HepG2 (cell line): Measurements from ENCODE around the gene KARS1. TPM values are rescaled to one million over a fixed set of nuclear protein-coding genes. Genes with fewer than 3 reads are reported as not detected.
A peak's percentile ranks its signal among the peaks of the same experiment; 100 is the strongest.

ENCODE experiments used
- BORCS8-MEF2B ChIP-seq: sonication (generic); formaldehyde crosslinking; IDR thresholded peaks from 2 replicates; pipeline ENCODE4 v1.8.0; 2022; ENCODE audit warnings: mild to moderate bottlenecking, missing genetic modification reagents
- FOSL1 ChIP-seq: sonication (generic); formaldehyde crosslinking; IDR thresholded peaks from 2 replicates; pipeline ENCODE4 v1.9.0; 2021; ENCODE audit warnings: missing genetic modification reagents, borderline replicate concordance
- GZF1 ChIP-seq: sonication (generic); formaldehyde crosslinking; IDR thresholded peaks from 2 replicates; pipeline ENCODE4 v1.5.1; 2020; ENCODE audit warnings: mild to moderate bottlenecking, missing genetic modification reagents
- JARID2 ChIP-seq: sonication (generic); formaldehyde crosslinking; IDR thresholded peaks from 2 replicates; pipeline ENCODE4 v1.8.1; 2023; ENCODE audit warnings: missing genetic modification reagents, inconsistent platforms; ENCODE audit not compliant: insufficient replicate concordance
- MEIS1 ChIP-seq: sonication (generic); formaldehyde crosslinking; IDR thresholded peaks from 2 replicates; pipeline ENCODE4 v1.9.0; 2021; ENCODE audit warnings: mild to moderate bottlenecking, missing genetic modification reagents, moderate library complexity, borderline replicate concordance
- PHB2 ChIP-seq: fragments of 450-650 bp; IDR thresholded peaks from 2 replicates; pipeline ENCODE4 v1.6.1; 2018; ENCODE audit not compliant: partially characterized antibody
- POLR2AphosphoS5 ChIP-seq: IDR thresholded peaks from 2 replicates; pipeline ENCODE4 v1.6.1; 2012; ENCODE audit warnings: low read depth, low read length
- SIX1 ChIP-seq: sonication (generic); formaldehyde crosslinking; IDR thresholded peaks from 2 replicates; pipeline ENCODE4 v1.4.0; 2020; ENCODE audit warnings: missing genetic modification reagents, borderline replicate concordance
- SMAD3 ChIP-seq: sonication (generic); formaldehyde crosslinking; IDR thresholded peaks from 2 replicates; pipeline ENCODE4 v1.4.0; 2020; ENCODE audit warnings: missing genetic modification reagents
- TAF15 ChIP-seq: fragments of 200-400 bp; formaldehyde crosslinking; IDR thresholded peaks from one replicate; pipeline ENCODE4 v1.6.1; 2018; ENCODE audit warnings: mild to moderate bottlenecking, low read depth, low read length; ENCODE audit not compliant: poor library complexity, severe bottlenecking
- TRIM24 ChIP-seq: sonication (generic); formaldehyde crosslinking; IDR thresholded peaks from 2 replicates; pipeline ENCODE4 v1.8.0; 2022; ENCODE audit warnings: mild to moderate bottlenecking, missing genetic modification reagents
- ZBTB20 ChIP-seq: sonication (generic); formaldehyde crosslinking; IDR thresholded peaks from 2 replicates; pipeline ENCODE4 v1.8.1; 2023; ENCODE audit warnings: missing genetic modification reagents, low read depth, mild to moderate bottlenecking, borderline replicate concordance
- ZBTB38 ChIP-seq: sonication (generic); formaldehyde crosslinking; IDR thresholded peaks from 2 replicates; pipeline ENCODE4 v1.5.1; 2020; ENCODE audit warnings: mild to moderate bottlenecking, missing genetic modification reagents
- ZFP82 ChIP-seq: sonication (generic); formaldehyde crosslinking; IDR thresholded peaks from 2 replicates; pipeline ENCODE4 v1.5.1; 2020; ENCODE audit warnings: mild to moderate bottlenecking, missing genetic modification reagents, borderline replicate concordance
- ZMYM2 ChIP-seq: sonication (generic); formaldehyde crosslinking; IDR thresholded peaks from 2 replicates; pipeline ENCODE4 v1.8.0; 2022; ENCODE audit warnings: mild to moderate bottlenecking, missing genetic modification reagents
- ZNF225 ChIP-seq: sonication (generic); formaldehyde crosslinking; IDR thresholded peaks from 2 replicates; pipeline ENCODE4 v1.4.0; 2020; ENCODE audit warnings: mild to moderate bottlenecking, missing genetic modification reagents
- ZNF496 ChIP-seq: sonication (generic); formaldehyde crosslinking; IDR thresholded peaks from 2 replicates; pipeline ENCODE4 v1.8.1; 2023; ENCODE audit warnings: mild to moderate bottlenecking, moderate library complexity, missing genetic modification reagents; ENCODE audit not compliant: insufficient replicate concordance
- ZNF530 ChIP-seq: sonication (generic); formaldehyde crosslinking; IDR thresholded peaks from 2 replicates; pipeline ENCODE4 v1.5.0; 2020; ENCODE audit warnings: low read depth, mild to moderate bottlenecking, missing genetic modification reagents
- ZNF562 ChIP-seq: sonication (generic); formaldehyde crosslinking; IDR thresholded peaks from 2 replicates; pipeline ENCODE4 v1.8.0; 2022; ENCODE audit warnings: missing genetic modification reagents, borderline replicate concordance
- ZNF644 ChIP-seq: IDR thresholded peaks from 2 replicates; pipeline ENCODE4 v1.6.1; 2016; ENCODE audit warnings: low read depth
- ZNF761 ChIP-seq: sonication (generic); formaldehyde crosslinking; conservative IDR thresholded peaks from 2 replicates; pipeline ENCODE4 v1.4.0; 2020; ENCODE audit warnings: mild to moderate bottlenecking, missing genetic modification reagents
- ZNF777 ChIP-seq: sonication (generic); formaldehyde crosslinking; IDR thresholded peaks from 2 replicates; pipeline ENCODE4 v1.4.0; 2020; ENCODE audit warnings: missing genetic modification reagents
- polyA plus RNA-seq, 8 experiments: library from polyadenylated mRNA; depleted of rRNA in 3 of 8; stranded (reverse) in 7 of 8; unstranded in 1 of 8; fragments of >200 nt; fragmentation: Illumina TruSeq in 4 of 8; extraction: Trizol in 4 of 8; gene quantifications; 2 replicates each; pipeline versions ENCODE4 v1.2.1 to v1.2.3, GENCODE V29; 2011 to 2016; ENCODE audit warnings: low read depth in 4 of 8, missing spikeins in 1 of 8, mixed read lengths in 1 of 8; ENCODE audit not compliant: insufficient read depth in 1 of 8
- total RNA-seq, 5 experiments: library from RNA; depleted of rRNA; stranded (reverse); fragments of >200 nt; fragmentation: Illumina TruSeq; extraction: Trizol; gene quantifications; 2 replicates each; pipeline ENCODE4 v1.2.3, GENCODE V29; 2016; ENCODE audit warnings: low read depth in 1 of 5
- TF ChIP-seq, protein P1 (sequence below): sonication (generic); formaldehyde crosslinking; IDR thresholded peaks from 2 replicates; pipeline ENCODE4 v1.4.0; 2020; ENCODE audit warnings: mild to moderate bottlenecking, missing genetic modification reagents
- TF ChIP-seq, protein P2 (sequence below): sonication (generic); formaldehyde crosslinking; IDR thresholded peaks from 2 replicates; pipeline ENCODE4 v1.5.0; 2020; ENCODE audit warnings: missing genetic modification reagents, mild to moderate bottlenecking, borderline replicate concordance
- TF ChIP-seq, protein P3 (sequence below): sonication (generic); formaldehyde crosslinking; IDR thresholded peaks from 2 replicates; pipeline ENCODE4 v1.4.0; 2020; ENCODE audit warnings: missing genetic modification reagents

KARS1 gene
- total and polyA plus RNA-seq, 2 of the 13 experiments (the other 11 are each of a cell fraction or from before 2014, with no cell fraction given) = 141 to 276 TPM

DNA sequence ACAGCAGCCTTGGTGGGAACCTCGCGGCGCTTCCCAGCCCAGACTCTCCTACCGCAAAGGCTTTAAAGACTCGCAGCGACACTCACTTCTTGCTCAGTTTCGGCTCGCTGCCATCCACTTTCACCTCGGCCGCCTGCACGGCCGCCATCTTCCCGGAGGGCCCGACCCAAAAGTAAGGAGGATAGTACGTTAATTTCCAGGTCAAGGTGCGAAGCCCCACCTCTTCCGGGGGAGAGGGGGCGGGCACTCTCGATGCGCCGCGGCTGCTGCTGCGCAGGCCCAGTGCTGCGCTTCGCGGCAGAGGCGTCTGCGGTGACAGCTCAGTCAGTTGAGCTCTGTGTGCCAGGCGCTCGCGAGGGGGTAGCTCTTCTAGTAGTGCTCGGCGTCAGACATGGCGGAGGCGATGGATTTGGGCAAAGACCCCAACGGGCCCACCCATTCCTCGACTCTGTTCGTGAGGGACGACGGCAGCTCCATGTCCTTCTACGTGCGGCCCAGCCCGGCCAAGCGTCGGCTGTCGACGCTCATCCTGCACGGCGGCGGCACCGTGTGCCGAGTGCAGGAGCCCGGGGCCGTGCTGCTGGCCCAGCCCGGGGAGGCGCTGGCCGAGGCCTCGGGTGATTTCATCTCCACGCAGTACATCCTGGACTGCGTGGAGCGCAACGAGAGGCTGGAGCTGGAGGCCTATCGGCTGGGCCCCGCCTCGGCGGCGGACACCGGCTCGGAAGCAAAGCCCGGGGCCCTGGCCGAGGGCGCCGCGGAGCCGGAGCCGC, at the start of gene KARS1, which contains the start of gene TERF2IP (continued):
- TF ChIP-seq ZBTB38 = peak; percentile 65; the same call in 1 of the 2 replicates
- TF ChIP-seq ZNF644 = no peak
- peak; percentile 30; the same call in 1 of the 2 replicates for TF ChIP-seq ZFP82 (CRISPR knock-in tag)
- no peak; the same call in 1 of the 2 replicates for TF ChIP-seq GZF1
- no peak for TF ChIP-seq ZNF496 (CRISPR knock-in tag)
- TF ChIP-seq, protein P1, sequence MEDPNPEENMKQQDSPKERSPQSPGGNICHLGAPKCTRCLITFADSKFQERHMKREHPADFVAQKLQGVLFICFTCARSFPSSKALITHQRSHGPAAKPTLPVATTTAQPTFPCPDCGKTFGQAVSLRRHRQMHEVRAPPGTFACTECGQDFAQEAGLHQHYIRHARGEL (CRISPR knock-in tag) = no peak; the same call in 1 of the 2 replicates
- no peak for TF ChIP-seq JARID2 (CRISPR knock-in tag)
- TF ChIP-seq ZNF225 (CRISPR knock-in tag) = peak; percentile 81
- no peak for TF ChIP-seq FOSL1
- peak; percentile 57; the same call in 1 of the 2 replicates for TF ChIP-seq ZBTB20 (CRISPR knock-in tag)
- TF ChIP-seq, protein P2, sequence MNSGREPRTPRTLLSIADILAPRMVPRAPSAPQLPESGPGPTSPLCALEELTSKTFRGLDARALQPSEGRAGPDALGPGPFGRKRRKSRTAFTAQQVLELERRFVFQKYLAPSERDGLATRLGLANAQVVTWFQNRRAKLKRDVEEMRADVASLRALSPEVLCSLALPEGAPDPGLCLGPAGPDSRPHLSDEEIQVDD = peak; percentile 86; the same call in 1 of the 2 replicates
- no peak for TF ChIP-seq ZMYM2 (CRISPR knock-in tag)
- TF ChIP-seq ZNF777 (CRISPR knock-in tag) = peak; percentile 39
- TF ChIP-seq, protein P3, sequence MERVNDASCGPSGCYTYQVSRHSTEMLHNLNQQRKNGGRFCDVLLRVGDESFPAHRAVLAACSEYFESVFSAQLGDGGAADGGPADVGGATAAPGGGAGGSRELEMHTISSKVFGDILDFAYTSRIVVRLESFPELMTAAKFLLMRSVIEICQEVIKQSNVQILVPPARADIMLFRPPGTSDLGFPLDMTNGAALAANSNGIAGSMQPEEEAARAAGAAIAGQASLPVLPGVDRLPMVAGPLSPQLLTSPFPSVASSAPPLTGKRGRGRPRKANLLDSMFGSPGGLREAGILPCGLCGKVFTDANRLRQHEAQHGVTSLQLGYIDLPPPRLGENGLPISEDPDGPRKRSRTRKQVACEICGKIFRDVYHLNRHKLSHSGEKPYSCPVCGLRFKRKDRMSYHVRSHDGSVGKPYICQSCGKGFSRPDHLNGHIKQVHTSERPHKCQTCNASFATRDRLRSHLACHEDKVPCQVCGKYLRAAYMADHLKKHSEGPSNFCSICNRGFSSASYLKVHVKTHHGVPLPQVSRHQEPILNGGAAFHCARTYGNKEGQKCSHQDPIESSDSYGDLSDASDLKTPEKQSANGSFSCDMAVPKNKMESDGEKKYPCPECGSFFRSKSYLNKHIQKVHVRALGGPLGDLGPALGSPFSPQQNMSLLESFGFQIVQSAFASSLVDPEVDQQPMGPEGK (CRISPR knock-in tag) = peak; percentile 71; the same call in 1 of the 2 replicates
- no peak for TF ChIP-seq TRIM24
- peak; percentile 96 for TF ChIP-seq POLR2AphosphoS5
- TF ChIP-seq TAF15 = no peak
- TF ChIP-seq SIX1 = no peak
- no peak for TF ChIP-seq MEIS1 (CRISPR knock-in tag)
- peak; percentile 50; the same call in 1 of the 2 replicates for TF ChIP-seq BORCS8-MEF2B (CRISPR knock-in tag)
- TF ChIP-seq PHB2 = no peak
- no peak for TF ChIP-seq ZNF530 (CRISPR knock-in tag)
- TF ChIP-seq ZNF761 (CRISPR knock-in tag) = peak; percentile 48; the same call in 1 of the 2 replicates
- peak; percentile 89 for TF ChIP-seq SMAD3 (CRISPR knock-in tag)
- TF ChIP-seq ZNF562 (CRISPR knock-in tag) = no peak
